Astrocyte (in vitro differentiated cells and primary cell): ENCODE measurements around the gene CTCFL. TPM values are rescaled to one million over a fixed set of nuclear protein-coding genes. Genes with fewer than 3 reads are reported as not detected.

ENCODE experiments used
- DNase-seq: peaks from one replicate; pipeline ENCODE4 v3.0.0-alpha.2; 2010; ENCODE audit warnings: low read depth
- FAIRE-seq: peaks from 2 replicates; lab custom pipeline; 2011; peaks lifted over from hg19 to GRCh38; lab: Jason Lieb, UNC
- H2AFZ ChIP-seq: 2 replicates; pipeline ENCODE4 v1.6.0; 2012; ENCODE audit warnings: low read depth, low read length, inconsistent platforms
- H3K27ac ChIP-seq: 2 replicates; pipeline ENCODE4 v1.5.1; 2011; ENCODE audit warnings: low read depth, low read length, inconsistent platforms
- H3K27me3 ChIP-seq: 2 replicates; pipeline ENCODE4 v1.6.0; 2011; ENCODE audit warnings: low read length, inconsistent platforms; ENCODE audit not compliant: insufficient read depth
- H3K36me3 ChIP-seq: 2 replicates; pipeline ENCODE4 v1.5.1; 2011; ENCODE audit warnings: low read length, inconsistent platforms; ENCODE audit not compliant: insufficient read depth
- H3K4me1 ChIP-seq: 2 replicates; pipeline ENCODE4 v1.5.1; 2011; ENCODE audit warnings: low read length, inconsistent platforms; ENCODE audit not compliant: insufficient read depth
- H3K4me2 ChIP-seq: 2 replicates; pipeline ENCODE4 v1.6.0; 2012; ENCODE audit warnings: low read length, inconsistent platforms
- H3K4me3 ChIP-seq: 2 replicates; pipeline ENCODE4 v1.5.1; 2011; ENCODE audit warnings: low read depth, mild to moderate bottlenecking, low read length, inconsistent platforms; ENCODE audit not compliant: insufficient read depth
- H3K79me2 ChIP-seq: 2 replicates; pipeline ENCODE4 v1.6.0; 2012; ENCODE audit warnings: mild to moderate bottlenecking, low read length, inconsistent platforms; ENCODE audit not compliant: insufficient read depth
- H3K9ac ChIP-seq: 2 replicates; pipeline ENCODE4 v1.6.0; 2012; ENCODE audit warnings: mild to moderate bottlenecking, low read length, inconsistent platforms
- H3K9me3 ChIP-seq: 2 replicates; pipeline ENCODE4 v1.5.1; 2012; ENCODE audit warnings: low read depth, mild to moderate bottlenecking, low read length, inconsistent platforms; ENCODE audit not compliant: insufficient read depth
- H4K20me1 ChIP-seq: 2 replicates; pipeline ENCODE4 v1.6.0; 2012; ENCODE audit warnings: low read length, inconsistent platforms; ENCODE audit not compliant: insufficient read depth
- H3K27ac Mint-ChIP-seq: one replicate; pipeline ENCODE4 v1.8.0; 2021; ENCODE audit warnings: mild to moderate bottlenecking, mixed read lengths; ENCODE audit not compliant: unreplicated experiment
- H3K27me3 Mint-ChIP-seq: one replicate; pipeline ENCODE4 v1.8.0; 2021; ENCODE audit warnings: low read depth, mixed read lengths; ENCODE audit not compliant: unreplicated experiment
- H3K36me3 Mint-ChIP-seq: one replicate; pipeline ENCODE4 v1.8.0; 2021; ENCODE audit warnings: low read depth, mixed read lengths; ENCODE audit not compliant: unreplicated experiment
- H3K4me1 Mint-ChIP-seq: one replicate; pipeline ENCODE4 v1.8.0; 2021; ENCODE audit warnings: low read depth, mixed read lengths; ENCODE audit not compliant: unreplicated experiment
- H3K4me3 Mint-ChIP-seq: one replicate; pipeline ENCODE4 v1.8.0; 2021; ENCODE audit warnings: mild to moderate bottlenecking, moderate library complexity, mixed read lengths; ENCODE audit not compliant: unreplicated experiment
- H3K9me3 Mint-ChIP-seq: one replicate; pipeline ENCODE4 v1.8.0; 2021; ENCODE audit warnings: mild to moderate bottlenecking, mixed read lengths; ENCODE audit not compliant: unreplicated experiment
- CTCF ChIP-seq: IDR thresholded peaks from 2 replicates; pipeline ENCODE4 v1.5.1; 2011; ENCODE audit warnings: low read depth, mild to moderate bottlenecking, inconsistent platforms, low read length, moderate library complexity; ENCODE audit not compliant: insufficient read depth
- EZH2 ChIP-seq: IDR thresholded peaks from 2 replicates; pipeline ENCODE4 v1.6.1; 2012; ENCODE audit warnings: mild to moderate bottlenecking, low read length, inconsistent platforms; ENCODE audit not compliant: insufficient read depth
- total RNA-seq: library from RNA; stranded (reverse); gene quantifications from 2 replicates; pipeline ENCODE4 v1.2.1, GENCODE V29; 2021

Gene CTCFL
- total RNA-seq, 1 donor from 2014 or later = not detected

- Histone ChIP-seq H2AFZ (no peak overlapping the region), H4K20me1 (no peaks in the 10 kb centered on the region), H3K9me3 (no peaks in the 10 kb centered on the region), H3K4me2 (no peak overlapping the region), H3K27ac (no peak overlapping the region), H3K36me3 (no peaks in the 10 kb centered on the region), H3K4me1 (no peaks in the 10 kb centered on the region), H3K79me2 (no peaks in the 10 kb centered on the region), H3K4me3 (no peak overlapping the region), H3K27me3 (peaks cover 37% of the 10 kb centered on the region), H3K9ac (no peak overlapping the region)
- Mint-ChIP-seq H3K4me1 (peaks cover 2% of the 10 kb centered on the region), H3K4me3 (no peak overlapping the region), H3K27ac (no peak overlapping the region), H3K27me3 (peaks cover 30% of the 10 kb centered on the region), H3K9me3 (no peaks in the 10 kb centered on the region), H3K36me3 (no peaks in the 10 kb centered on the region)
- DNase-seq = no peak
- no peak for FAIRE-seq
- TF ChIP-seq CTCF (no peak), EZH2 (peak; percentile 37)
Observed at GRCh38 chr20:57468523-57469417, 56.2 kb downstream of the CTCFL start.

DNA sequence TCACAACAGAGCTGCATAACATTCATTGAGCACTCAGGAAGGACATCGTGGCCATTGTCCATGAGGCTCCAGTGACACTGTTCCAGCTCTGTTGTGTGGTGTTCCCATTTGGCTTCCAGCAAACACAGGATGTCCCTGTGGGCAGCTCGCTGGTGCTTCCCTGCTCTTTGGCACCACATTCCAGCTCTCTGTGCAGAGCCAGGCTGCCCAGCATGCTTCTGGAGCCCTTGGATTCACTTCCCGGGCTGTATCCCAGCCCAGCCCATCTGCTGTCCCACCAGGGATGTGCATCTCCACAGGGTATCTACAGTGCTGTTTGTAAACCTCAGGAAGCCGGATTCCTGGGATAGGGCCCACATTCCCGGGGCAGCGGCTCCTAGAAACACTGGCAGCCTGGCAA is 57.2 kb downstream of the CTCFL start:
- Mint-ChIP-seq H3K27me3 (peaks cover 31% of the 10 kb centered on the region), H3K4me1 (no peaks in the 10 kb centered on the region), H3K9me3 (no peaks in the 10 kb centered on the region), H3K27ac (no peak overlapping the region), H3K36me3 (no peaks in the 10 kb centered on the region), H3K4me3 (no peak overlapping the region)
- no peak overlapping the region for H3K9ac ChIP-seq
- peaks cover 37% of the 10 kb centered on the region for H3K27me3 ChIP-seq
- H3K27ac ChIP-seq = no peak overlapping the region
- no peaks in the 10 kb centered on the region for H4K20me1 ChIP-seq
- no peaks in the 10 kb centered on the region for H3K36me3 ChIP-seq
- no peak overlapping the region for H3K4me2 ChIP-seq
- H2AFZ ChIP-seq = no peak overlapping the region
- DNase-seq (no peak), FAIRE-seq (no peak)
- no peaks in the 10 kb centered on the region for H3K79me2 ChIP-seq
- no peaks in the 10 kb centered on the region for H3K9me3 ChIP-seq
- TF ChIP-seq EZH2 (no peak), CTCF (no peak)
- no peaks in the 10 kb centered on the region for H3K4me1 ChIP-seq
- no peak overlapping the region for H3K4me3 ChIP-seq

DNA sequence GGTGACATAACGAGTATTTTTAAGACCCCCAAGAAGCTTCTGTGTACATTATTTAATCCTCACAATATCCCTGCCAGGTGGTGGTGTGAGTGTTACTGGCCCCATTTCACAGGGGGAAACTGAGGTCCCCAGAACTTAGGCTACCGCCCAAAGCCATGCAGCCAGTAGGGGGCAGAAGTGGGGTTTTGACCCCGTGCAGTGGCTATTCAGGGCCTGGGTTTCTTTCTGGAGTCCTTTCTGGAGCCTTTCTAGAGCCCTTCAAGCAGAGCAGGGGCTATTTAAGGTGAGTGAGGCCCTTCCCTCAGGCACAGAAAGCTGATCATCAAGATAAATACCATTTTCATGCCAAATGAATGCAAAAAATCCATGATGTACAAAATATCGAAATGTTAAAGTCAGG is 59.0 kb downstream of the CTCFL start:
- no peaks in the 10 kb centered on the region for H4K20me1 ChIP-seq
- no peaks in the 10 kb centered on the region for H3K9me3 ChIP-seq
- H3K36me3 ChIP-seq = no peaks in the 10 kb centered on the region
- no peak overlapping the region for H3K27ac ChIP-seq
- Mint-ChIP-seq H3K27me3 (peaks cover 35% of the 10 kb centered on the region), H3K4me3 (no peak overlapping the region), H3K36me3 (no peaks in the 10 kb centered on the region), H3K9me3 (no peaks in the 10 kb centered on the region), H3K4me1 (no peaks in the 10 kb centered on the region), H3K27ac (no peak overlapping the region)
- DNase-seq (no peak), FAIRE-seq (no peak)
- no peak for TF ChIP-seq CTCF
- TF ChIP-seq EZH2 = no peak
- no peak overlapping the region for H3K4me3 ChIP-seq
- H3K9ac ChIP-seq = no peak overlapping the region
- H3K4me1 ChIP-seq = no peaks in the 10 kb centered on the region
- H3K4me2 ChIP-seq = no peak overlapping the region
- no peak overlapping the region for H2AFZ ChIP-seq
- H3K27me3 ChIP-seq = peaks cover 34% of the 10 kb centered on the region
- H3K79me2 ChIP-seq = no peaks in the 10 kb centered on the region
